ENCODE results near the gene BTG4.

- TF ChIP-seq POLR2A (IDR thresholded peaks at IDR 0.05; ENCODE audit: low read depth, low read length) (no peak), CTCF (IDR thresholded peaks at IDR 0.05; ENCODE audit: extremely low read depth in 1 of 2, insufficient read depth in 1 of 2, low read depth in 1 of 2, low read length in 2 of 2) (no peak), MAX (IDR thresholded peaks at IDR 0.05; ENCODE audit: insufficient read depth, insufficient read length) (no peak), EZH2 (IDR thresholded peaks at IDR 0.05; ENCODE audit: borderline replicate concordance, low read depth, low read length, severe bottlenecking) (no peak), MYC (IDR thresholded peaks at IDR 0.05; ENCODE audit: low read depth, low read length) (no peak), GATA2 (IDR thresholded peaks at IDR 0.05; ENCODE audit: insufficient read depth, insufficient read length, low read depth, low read length) (no peak), JUN (IDR thresholded peaks at IDR 0.05; ENCODE audit: borderline replicate concordance, insufficient read depth, insufficient read length, low read depth) (no peak), POLR2AphosphoS5 (IDR thresholded peaks at IDR 0.05; ENCODE audit: insufficient read depth, low read depth, low read length) (no peak), FOS (IDR thresholded peaks at IDR 0.05; ENCODE audit: borderline replicate concordance, insufficient read depth, low read length) (no peak)
Observed at GRCh38 chr11:111560800-111561199, 48.6 kb upstream of the BTG4 start.
